Activated CD4-positive, alpha-beta T cell treated with anti-CD3 and anti-CD28 coated beads, Interleukin-2, amount 50 U/mL, for 4 hours (primary cell): Measurements from ENCODE around the gene CEP97.
A peak's percentile ranks its signal among the peaks of the same experiment; 100 is the strongest.
"Not testable (repeated sequence)": the region's sequence is repeated elsewhere in the genome, so short reads cannot be mapped to it uniquely, and the experiment has no call there.

Experiments used
- DNase-seq, 2 experiments: peaks; one replicate each; pipeline ENCODE4 v3.0.0-alpha.2; 2020

Gene CEP97

GRCh38 chr3:101702726-101703125 is 21.7 kb upstream of the CEP97 start:
- no peak for DNase-seq

DNA sequence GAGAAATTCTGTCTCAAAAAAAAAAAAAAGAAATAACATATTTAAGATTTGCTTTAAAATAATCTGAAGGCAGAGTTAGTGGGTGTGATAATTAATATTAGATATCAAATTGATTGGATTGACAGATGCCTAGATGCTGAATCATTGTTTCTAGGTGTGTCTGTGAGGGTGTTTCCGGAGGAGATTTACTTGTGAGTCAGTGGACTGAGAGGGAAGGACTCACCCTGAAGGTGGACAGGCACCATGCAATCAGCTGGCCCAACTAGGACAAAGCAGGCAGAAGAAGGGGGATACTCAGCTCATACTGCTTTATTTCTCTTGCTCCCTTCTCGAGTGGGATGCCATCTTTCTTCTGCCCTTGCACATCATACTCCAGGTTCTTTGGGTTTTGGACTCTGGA is 21.2 kb upstream of the CEP97 start:
- no peak for DNase-seq

DNA sequence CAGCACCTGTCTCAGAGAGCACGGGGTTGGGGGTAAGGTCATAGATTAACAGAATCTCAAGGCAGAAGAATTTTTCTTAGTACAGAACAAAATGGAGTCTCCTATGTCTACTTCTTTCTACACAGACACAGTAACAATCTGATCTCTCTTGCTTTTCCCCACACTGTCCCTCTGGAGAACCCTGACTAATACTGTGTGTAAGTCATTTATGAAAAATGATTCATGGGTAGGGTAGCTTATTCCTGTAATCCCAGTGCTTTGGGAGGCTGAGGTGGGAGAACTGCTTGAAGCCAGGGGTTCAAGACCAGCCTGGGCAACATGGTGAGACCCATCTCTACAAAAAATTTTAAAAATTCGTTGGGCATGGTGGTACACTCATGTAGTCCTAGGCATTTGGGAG is 19.8 kb upstream of the CEP97 start:
- not testable (repeated sequence) for DNase-seq

GRCh38 chr3:101709126-101709525 is 15.3 kb upstream of the CEP97 start:
- DNase-seq = no peak

DNA sequence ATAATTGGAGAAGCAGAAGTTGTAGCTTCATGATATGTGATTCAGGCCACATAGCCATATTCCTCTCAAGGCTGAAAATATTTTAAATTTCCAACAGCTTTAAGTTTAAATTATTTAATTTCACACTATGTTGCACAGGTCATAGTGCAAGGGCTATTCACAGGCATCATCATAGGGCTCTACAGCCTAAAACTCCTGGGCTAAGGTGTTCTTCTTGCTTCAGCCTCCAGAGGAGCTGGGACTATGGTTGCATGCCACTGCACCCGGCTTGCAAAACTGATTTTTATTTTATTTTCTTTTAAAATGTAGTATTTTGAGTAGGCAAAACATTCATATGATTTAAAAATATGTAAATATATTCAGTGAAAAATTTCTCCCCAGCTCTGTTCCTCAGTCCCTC is 6.0 kb upstream of the CEP97 start:
- no peak for DNase-seq

GRCh38 chr3:101719604-101720185 is 4.7 kb upstream of the CEP97 start:
- no peak for DNase-seq

DNA sequence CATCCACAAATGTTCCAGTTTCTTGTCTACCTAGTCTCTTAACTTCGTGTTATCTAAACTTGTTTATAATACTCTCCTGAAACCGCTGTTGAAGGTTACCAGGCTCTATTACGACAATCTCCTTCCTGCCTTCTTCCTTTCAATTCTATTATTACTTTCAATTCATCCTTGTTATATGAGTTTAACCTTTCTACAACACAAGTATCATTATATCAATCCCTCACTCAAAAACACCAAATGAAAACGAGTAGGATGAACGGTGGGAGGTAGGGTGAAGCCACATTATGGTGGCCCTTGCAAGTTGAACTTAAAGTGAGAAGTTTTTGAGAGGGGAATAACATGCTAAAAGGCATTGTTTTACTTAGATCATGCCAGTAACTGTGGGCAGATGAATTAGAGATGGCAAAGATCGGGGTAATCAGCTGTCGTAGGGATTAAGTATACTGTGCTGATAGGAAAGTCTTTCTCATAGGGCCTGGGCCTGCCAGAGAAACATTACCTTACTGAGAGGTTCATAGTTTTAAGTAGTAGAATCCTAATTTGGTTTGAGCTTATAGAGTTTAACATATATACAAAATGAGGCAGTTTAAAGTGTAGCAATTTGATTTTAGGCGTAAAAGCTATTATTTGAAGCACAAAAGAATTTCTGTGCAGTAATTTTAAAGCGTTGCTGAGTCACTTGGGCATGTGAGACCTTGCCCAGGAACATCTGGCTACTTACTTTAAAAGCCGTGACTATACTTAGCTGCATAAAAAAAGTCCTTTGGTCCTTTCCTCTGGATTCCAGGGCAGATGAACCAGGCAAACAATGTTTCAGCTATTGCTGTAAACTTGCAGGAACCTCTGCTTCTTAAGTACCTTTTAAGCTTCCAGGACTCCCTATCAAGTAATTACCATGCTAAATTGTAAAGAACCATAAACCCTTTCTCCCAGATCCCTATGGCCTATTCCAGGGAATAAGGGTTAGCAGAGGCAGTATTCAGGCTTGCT is 3.3 kb upstream of the CEP97 start:
- no peak for DNase-seq

GRCh38 chr3:101722394-101723173 is 1.8 kb upstream of the CEP97 start:
- no peak for DNase-seq

GRCh38 chr3:101725194-101725889 is 928 bp downstream of the CEP97 start:
- DNase-seq = peak in 1 of 2 experiments; percentile 19

- DNase-seq = no peak
Observed at GRCh38 chr3:101725890-101726275, 1.5 kb downstream of the CEP97 start.

GRCh38 chr3:101729586-101729985 is 5.2 kb downstream of the CEP97 start:
- no peak for DNase-seq

GRCh38 chr3:101730839-101731238 is 6.4 kb downstream of the CEP97 start:
- no peak for DNase-seq

DNA sequence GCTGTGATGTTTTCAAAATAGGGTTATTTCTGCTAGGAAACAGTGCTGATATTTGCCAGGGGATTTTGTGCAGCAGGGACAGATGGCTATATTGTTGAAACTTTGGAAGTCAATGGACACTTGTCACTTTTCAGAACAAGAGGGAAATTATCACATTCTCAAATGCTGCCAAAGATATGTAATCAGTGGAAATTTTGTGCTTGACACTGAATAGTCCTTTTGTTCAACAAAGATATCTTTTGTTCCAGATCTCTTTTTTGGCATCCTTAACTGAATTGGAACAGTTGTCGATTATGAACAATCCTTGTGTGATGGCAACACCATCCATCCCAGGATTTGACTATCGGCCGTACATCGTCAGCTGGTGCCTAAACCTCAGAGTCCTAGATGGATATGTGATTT is 7.8 kb downstream of the CEP97 start:
- DNase-seq = no peak

DNA sequence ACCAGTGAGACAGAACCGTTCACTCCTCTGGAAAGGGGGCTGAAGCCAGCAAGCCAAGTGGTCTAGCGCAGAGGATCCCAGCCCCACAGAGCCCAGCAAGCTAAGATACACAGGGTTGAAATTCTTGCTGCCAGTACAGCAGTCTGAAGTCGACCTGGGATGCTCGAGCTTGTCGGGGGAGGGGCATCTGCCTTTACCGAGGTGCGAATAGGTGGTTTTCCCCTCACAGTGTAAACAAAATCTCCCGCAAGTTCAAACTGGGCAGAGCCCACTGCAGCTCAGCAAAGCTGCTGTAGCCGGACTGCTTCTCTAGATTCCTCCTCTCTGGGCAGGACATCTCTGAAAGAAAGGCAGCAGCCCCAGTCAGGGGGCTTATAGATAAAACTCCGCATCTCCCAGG is 11.4 kb downstream of the CEP97 start:
- no peak for DNase-seq

DNA sequence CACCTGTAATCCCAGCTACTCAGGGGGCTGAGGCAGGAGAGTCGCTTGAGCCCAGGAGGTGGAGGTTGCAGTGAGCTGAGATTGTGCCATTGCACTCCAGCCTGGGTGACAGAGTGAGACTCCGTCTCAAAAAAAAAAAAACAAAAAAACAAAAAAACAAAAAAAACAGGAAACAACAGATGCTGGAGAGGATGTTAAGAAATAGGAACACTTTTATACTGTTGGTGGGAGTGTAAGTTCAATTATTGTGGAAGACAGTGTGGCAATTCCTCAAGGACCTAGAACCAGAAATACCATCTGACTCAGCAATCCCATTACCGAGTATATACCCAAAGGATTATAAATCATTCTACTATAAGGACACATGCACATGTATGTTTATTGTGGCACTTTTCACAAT is 17.5 kb downstream of the CEP97 start:
- not testable (repeated sequence) for DNase-seq

DNA sequence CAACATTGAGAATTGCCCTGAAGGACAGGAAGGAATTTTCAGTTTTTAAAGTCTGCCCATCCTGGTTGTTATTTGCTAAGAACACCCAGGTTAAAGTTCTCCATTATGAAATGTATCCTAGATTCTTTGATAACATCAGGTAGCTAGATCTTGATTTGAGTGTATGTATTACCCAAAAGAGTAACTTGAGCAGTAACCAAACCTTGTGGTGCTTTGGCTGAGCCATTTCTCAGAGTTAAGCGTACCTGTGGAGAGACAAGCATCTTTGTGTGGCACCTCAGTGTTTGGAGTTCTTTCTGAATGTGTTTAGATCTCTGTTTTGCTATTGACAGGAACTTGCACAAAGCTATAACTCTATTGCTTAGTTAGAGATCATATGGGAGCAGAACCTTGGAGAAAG is 20.4 kb downstream of the CEP97 start:
- DNase-seq = no peak

DNA sequence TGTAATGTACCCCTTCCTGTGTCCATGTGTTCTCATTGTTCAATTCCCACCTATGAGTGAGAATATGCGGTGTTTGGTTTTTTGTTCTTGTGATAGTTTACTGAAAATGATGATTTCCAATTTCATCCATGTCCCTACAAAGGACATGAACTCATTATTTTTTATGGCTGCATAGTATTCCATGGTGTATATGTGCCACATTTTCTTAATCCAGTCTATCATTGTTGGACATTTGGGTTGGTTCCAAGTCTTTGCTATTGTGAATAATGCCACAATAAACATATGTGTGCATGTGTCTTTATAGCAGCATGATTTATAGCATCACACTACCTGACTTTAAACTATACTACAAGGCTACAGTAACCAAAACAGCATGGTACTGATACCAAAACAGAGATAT is 21.5 kb downstream of the CEP97 start:
- DNase-seq = not testable (repeated sequence)

GRCh38 chr3:101753386-101754113 is 29.1 kb downstream of the CEP97 start:
- DNase-seq = not testable (repeated sequence)

- no peak for DNase-seq
Observed at GRCh38 chr3:101758224-101758623, 33.8 kb downstream of the CEP97 start.

DNA sequence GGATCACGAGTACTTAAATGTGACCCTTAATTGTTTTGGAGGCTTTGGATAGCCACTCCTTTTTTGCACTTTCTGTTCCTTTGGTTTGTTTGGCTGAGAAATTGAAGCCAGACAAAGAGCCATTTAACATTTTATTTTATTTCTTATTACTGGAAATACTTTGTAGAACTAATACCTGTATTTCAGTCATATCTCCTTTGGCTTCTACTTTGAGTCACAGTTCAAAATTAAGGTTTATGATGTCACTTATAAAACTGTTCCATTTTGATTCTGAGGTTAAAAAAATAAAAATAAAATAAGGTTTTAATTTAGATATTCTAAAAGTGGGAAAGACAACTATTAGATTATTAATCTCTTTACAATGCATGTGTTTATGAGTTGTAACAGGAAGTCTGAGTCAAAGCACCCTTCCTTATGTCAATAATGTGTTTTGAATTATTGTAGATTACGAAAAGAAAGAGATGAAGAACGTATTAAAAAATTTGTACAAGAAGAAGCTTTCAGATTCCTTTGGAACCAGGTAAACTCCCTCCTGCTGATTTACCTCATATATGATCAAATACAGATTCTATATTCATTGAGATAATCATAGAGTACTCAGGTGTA is 37.7 kb downstream of the CEP97 start:
- no peak for DNase-seq

- not testable (repeated sequence) for DNase-seq
Observed at GRCh38 chr3:101777745-101778281, 53.4 kb downstream of the CEP97 start.
